ENCODE data around the gene SRGAP1.
"Not testable (repeated sequence)": the region's sequence is repeated elsewhere in the genome, so short reads cannot be mapped to it uniquely, and the experiment has no call there.

SRGAP1 gene

GRCh38 chr12:64194333-64195149, 350.0 kb downstream of the SRGAP1 start:
- Mint-ChIP-seq H3K9me3 (peaks cover 7% of the 10 kb centered on the region), H3K4me1 (no peaks in the 10 kb centered on the region), H3K36me3 (ENCODE audit: low read depth) (peaks cover 28% of the 10 kb centered on the region), H3K27me3 (ENCODE audit: low read depth, poor library complexity) (no peaks in the 10 kb centered on the region), H3K27ac (no peak overlapping the region), H3K4me3 (no peak overlapping the region)
- DNase-seq = no peak
- TF ChIP-seq, protein P1, sequence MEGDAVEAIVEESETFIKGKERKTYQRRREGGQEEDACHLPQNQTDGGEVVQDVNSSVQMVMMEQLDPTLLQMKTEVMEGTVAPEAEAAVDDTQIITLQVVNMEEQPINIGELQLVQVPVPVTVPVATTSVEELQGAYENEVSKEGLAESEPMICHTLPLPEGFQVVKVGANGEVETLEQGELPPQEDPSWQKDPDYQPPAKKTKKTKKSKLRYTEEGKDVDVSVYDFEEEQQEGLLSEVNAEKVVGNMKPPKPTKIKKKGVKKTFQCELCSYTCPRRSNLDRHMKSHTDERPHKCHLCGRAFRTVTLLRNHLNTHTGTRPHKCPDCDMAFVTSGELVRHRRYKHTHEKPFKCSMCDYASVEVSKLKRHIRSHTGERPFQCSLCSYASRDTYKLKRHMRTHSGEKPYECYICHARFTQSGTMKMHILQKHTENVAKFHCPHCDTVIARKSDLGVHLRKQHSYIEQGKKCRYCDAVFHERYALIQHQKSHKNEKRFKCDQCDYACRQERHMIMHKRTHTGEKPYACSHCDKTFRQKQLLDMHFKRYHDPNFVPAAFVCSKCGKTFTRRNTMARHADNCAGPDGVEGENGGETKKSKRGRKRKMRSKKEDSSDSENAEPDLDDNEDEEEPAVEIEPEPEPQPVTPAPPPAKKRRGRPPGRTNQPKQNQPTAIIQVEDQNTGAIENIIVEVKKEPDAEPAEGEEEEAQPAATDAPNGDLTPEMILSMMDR (IDR thresholded peaks at IDR 0.05) = no peak

- H3K27me3 Mint-ChIP-seq (ENCODE audit: low read depth, poor library complexity); H3K4me1 Mint-ChIP-seq; DNase-seq; H3K27ac Mint-ChIP-seq; H3K9me3 Mint-ChIP-seq: not testable (repeated sequence)
- H3K4me3 Mint-ChIP-seq = peak overlapping the region; percentile 50
- H3K36me3 Mint-ChIP-seq (ENCODE audit: low read depth) = peaks cover 28% of the 10 kb centered on the region
Observed at GRCh38 chr12:64195841-64196240, 351.3 kb downstream of the SRGAP1 start.

DNA sequence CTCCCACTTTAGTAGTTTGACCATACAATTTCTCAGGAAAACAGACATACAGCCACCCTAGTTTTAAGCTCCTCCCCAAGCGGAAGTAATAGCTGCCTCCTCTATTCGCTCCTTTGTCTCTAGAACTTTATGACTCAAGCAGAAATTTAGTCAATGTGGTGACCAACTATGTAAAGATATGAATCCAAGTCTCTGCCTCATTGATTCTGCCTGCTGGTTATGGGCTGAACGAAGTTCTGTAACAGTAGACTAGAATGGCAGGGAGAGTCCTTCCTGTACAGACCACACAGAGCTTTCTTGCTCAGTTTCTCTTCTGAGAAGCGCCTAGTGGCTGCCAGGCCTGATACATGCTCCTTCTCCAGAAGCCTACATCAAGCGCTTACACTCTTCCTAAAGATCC, 358.5 kb downstream of the SRGAP1 start:
- Mint-ChIP-seq H3K4me3 (no peak overlapping the region), H3K9me3 (peaks cover 6% of the 10 kb centered on the region), H3K27me3 (ENCODE audit: low read depth, poor library complexity) (no peaks in the 10 kb centered on the region), H3K36me3 (ENCODE audit: low read depth) (peaks cover 12% of the 10 kb centered on the region), H3K4me1 (no peaks in the 10 kb centered on the region), H3K27ac (no peak overlapping the region)
- TF ChIP-seq, protein P1 (IDR thresholded peaks at IDR 0.05) = no peak
- no peak for DNase-seq

- TF ChIP-seq, protein P1 (IDR thresholded peaks at IDR 0.05) = no peak
- Mint-ChIP-seq H3K36me3 (ENCODE audit: low read depth) (peaks cover 12% of the 10 kb centered on the region), H3K4me3 (no peak overlapping the region)
Observed at GRCh38 chr12:64203775-64204174, 359.3 kb downstream of the SRGAP1 start.

GRCh38 chr12:64205542-64205941, 361.0 kb downstream of the SRGAP1 start:
- Mint-ChIP-seq H3K36me3 (ENCODE audit: low read depth) (peaks cover 12% of the 10 kb centered on the region), H3K27me3 (ENCODE audit: low read depth, poor library complexity) (no peaks in the 10 kb centered on the region), H3K27ac (no peak overlapping the region)

More at GRCh38 chr12:64203775-64204174, 359.3 kb downstream of the SRGAP1 start:
- H3K4me1 Mint-ChIP-seq = no peaks in the 10 kb centered on the region
- H3K27ac Mint-ChIP-seq = no peak overlapping the region
- H3K27me3 Mint-ChIP-seq (ENCODE audit: low read depth, poor library complexity) = no peaks in the 10 kb centered on the region
- peaks cover 6% of the 10 kb centered on the region for H3K9me3 Mint-ChIP-seq
- no peak for DNase-seq

GRCh38 chr12:64207453-64207852, 363.0 kb downstream of the SRGAP1 start:
- Mint-ChIP-seq H3K27ac (no peak overlapping the region), H3K36me3 (ENCODE audit: low read depth) (peaks cover 17% of the 10 kb centered on the region), H3K4me1 (no peaks in the 10 kb centered on the region), H3K9me3 (no peaks in the 10 kb centered on the region), H3K27me3 (ENCODE audit: low read depth, poor library complexity) (peaks cover 3% of the 10 kb centered on the region), H3K4me3 (no peak overlapping the region)
- TF ChIP-seq, protein P1 (IDR thresholded peaks at IDR 0.05) = no peak
- no peak for DNase-seq

More at GRCh38 chr12:64205542-64205941, 361.0 kb downstream of the SRGAP1 start:
- no peak for DNase-seq
- TF ChIP-seq, protein P1 (IDR thresholded peaks at IDR 0.05) = no peak
- H3K4me3 Mint-ChIP-seq = no peak overlapping the region
- no peaks in the 10 kb centered on the region for H3K4me1 Mint-ChIP-seq
- peaks cover 6% of the 10 kb centered on the region for H3K9me3 Mint-ChIP-seq
